Erythroblast (primary cell): ENCODE data around the gene NKD1.

Source experiments
- GATA1 ChIP-seq: IDR thresholded peaks from 2 replicates; pipeline ENCODE4 v1.6.1; 2011; ENCODE audit warnings: low read depth, mild to moderate bottlenecking, control low read depth, low read length, moderate library complexity
- POLR2A ChIP-seq: IDR thresholded peaks from 2 replicates; pipeline ENCODE4 v1.6.1; 2011; ENCODE audit warnings: mild to moderate bottlenecking, low read length

- TF ChIP-seq POLR2A (no peak), GATA1 (no peak)
These were observed 66.9 kb downstream of the NKD1 start for GRCh38 chr16:50614955-50615724.
